Uterus (tissue), 2 donors: ENCODE data around the gene RAB14.

Source experiments
- CTCF ChIP-seq, 4 experiments: fragments of 200-600 bp in 2 of 4; fragments of 450-650 bp in 2 of 4; sonication (generic) in 2 of 4; IDR thresholded peaks; one replicate each; pipeline ENCODE4 v1.5.1; 2016 to 2019; ENCODE audit warnings: antibody characterized with exemption in 4 of 4, mild to moderate bottlenecking in 2 of 4, moderate library complexity in 1 of 4
- POLR2A ChIP-seq, 2 donors: fragments of 450-650 bp; IDR thresholded peaks; one replicate each; pipeline ENCODE4 v1.6.1; 2016; ENCODE audit warnings: antibody characterized with exemption in 2 of 2, mild to moderate bottlenecking in 1 of 2, moderate library complexity in 1 of 2

- TF ChIP-seq POLR2A (IDR thresholded peaks at IDR 0.05) (no peak), CTCF (IDR thresholded peaks at IDR 0.05) (no peak)
Observed at GRCh38 chr9:121157939-121158338, 43.7 kb downstream of the RAB14 start.
